GM10266 (cell line): Measurements from ENCODE around the gene EGR2.
A peak's percentile ranks its signal among the peaks of the same experiment; 100 is the strongest.

Experiments used
- DNase-seq: peaks from one replicate; pipeline ENCODE4 v3.0.0; 2012; ENCODE audit errors: extremely low spot score
- TF ChIP-seq, protein P1 (sequence below): IDR thresholded peaks from 2 replicates; pipeline ENCODE4 v1.5.1; 2012; ENCODE audit warnings: mild to moderate bottlenecking, low read depth; ENCODE audit not compliant: control insufficient read depth, insufficient read depth; ENCODE audit errors: missing control alignments

EGR2 gene

DNA sequence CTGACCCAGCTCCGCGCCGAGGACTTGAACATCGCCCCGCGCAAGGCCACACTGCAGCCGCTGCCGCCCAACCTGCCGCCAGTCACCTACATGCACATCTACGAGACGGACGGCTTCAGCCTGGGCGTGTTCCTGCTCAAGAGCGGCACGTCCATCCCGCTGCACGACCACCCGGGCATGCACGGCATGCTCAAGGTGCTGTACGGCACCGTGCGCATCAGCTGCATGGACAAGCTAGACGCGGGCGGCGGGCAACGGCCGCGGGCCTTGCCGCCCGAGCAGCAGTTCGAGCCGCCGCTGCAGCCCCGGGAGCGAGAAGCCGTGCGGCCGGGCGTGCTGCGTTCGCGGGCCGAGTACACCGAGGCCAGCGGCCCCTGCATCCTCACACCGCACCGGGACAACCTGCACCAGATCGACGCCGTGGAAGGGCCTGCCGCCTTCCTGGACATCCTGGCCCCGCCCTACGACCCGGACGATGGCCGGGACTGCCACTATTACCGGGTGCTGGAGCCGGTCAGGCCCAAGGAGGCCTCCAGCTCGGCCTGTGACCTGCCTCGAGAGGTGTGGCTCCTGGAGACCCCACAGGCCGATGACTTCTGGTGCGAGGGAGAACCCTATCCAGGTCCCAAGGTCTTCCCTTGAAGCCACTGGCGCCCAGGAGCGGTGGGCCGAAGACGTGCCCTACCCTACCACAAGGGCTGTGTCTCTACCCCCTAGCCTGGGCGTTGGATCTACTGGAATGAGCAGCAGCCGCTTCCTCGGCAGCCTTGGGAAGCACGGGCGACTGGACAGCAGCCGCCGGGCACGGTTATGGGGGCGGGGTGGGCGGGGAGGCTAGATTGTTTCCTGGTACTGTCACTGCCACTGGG lies 10.7 kb downstream of the EGR2 start:
- peak; percentile 40 for DNase-seq
- TF ChIP-seq, protein P1, sequence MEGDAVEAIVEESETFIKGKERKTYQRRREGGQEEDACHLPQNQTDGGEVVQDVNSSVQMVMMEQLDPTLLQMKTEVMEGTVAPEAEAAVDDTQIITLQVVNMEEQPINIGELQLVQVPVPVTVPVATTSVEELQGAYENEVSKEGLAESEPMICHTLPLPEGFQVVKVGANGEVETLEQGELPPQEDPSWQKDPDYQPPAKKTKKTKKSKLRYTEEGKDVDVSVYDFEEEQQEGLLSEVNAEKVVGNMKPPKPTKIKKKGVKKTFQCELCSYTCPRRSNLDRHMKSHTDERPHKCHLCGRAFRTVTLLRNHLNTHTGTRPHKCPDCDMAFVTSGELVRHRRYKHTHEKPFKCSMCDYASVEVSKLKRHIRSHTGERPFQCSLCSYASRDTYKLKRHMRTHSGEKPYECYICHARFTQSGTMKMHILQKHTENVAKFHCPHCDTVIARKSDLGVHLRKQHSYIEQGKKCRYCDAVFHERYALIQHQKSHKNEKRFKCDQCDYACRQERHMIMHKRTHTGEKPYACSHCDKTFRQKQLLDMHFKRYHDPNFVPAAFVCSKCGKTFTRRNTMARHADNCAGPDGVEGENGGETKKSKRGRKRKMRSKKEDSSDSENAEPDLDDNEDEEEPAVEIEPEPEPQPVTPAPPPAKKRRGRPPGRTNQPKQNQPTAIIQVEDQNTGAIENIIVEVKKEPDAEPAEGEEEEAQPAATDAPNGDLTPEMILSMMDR, result no peak

DNA sequence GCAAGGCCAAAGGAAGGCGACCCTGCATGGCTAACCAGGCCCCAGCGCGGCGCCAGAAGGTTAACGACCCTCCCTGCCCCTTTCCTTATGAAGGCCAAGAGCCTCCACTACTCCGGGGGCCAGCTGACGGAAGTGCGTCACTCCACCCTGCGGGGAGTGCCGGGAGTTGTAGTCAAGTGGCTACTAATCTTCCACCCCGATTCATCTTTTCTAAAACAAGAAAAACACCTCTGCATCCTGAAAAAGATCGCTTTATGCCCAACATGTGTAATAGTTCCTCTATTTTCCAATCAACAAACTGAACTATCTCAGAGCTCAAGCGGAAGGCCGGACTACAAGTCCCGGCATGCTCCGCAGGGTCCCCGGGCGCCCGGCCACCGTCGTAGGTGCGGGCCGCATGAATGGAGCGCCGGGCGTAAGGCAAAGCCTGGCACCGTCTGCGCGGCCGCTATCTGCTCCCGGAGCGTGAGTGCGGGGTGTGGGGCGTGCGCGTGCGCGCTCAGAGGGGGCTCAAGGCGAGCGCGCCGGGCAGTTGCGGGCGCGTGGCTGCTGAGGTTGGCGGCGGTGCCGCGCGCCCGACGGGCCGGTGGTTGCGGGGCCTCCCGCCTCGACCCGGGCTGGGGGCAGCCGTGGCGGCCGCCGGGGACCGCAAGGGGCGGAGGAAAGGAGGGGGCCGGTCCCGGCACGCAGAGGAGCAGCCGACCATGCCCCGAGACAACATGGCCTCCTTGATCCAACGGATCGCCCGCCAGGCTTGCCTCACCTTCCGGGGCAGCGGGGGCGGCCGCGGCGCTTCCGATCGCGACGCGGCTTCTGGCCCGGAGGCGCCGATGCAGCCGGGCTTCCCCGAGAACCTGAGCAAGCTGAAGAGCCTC lies 11.6 kb downstream of the EGR2 start, which contains the start of gene ADO:
Gene ADO (plus strand): TSS at position 365 of the 875 bp plus-strand sequence. CDS start 340 bp downstream, at position 705.
- DNase-seq, result peak; percentile 90
- TF ChIP-seq, protein P1, result no peak

DNA sequence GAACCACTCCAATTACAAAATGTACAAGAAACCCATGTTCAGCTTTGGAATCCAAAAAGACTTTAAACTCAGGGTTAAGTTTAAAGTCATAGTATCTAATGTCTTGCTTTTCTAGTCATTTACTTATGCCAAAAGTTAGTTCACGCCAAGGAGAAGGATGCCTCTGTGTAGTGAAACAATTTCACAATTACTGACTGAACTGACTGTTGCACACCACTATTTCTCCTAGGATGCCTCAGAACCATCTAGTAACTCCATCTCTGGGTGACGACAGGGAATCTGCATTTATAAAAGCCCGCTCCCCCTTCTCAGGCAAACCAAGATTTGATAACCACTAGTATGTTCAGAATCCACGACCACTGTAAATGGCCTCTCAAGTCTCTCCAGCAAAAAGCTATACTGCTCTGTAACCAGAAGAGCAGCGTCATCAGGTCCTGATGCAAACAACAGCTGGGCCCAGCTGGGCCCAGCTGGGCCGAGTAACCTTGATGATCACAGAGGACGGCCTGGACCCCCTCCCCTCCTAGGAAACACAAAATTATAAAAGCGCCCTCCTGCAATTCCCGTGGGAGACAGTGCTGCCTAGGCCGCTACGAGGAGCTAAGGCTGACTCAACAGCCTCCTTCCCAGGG lies 12.3 kb downstream of the EGR2 start:
- TF ChIP-seq, protein P1, result no peak
- DNase-seq, result no peak

DNA sequence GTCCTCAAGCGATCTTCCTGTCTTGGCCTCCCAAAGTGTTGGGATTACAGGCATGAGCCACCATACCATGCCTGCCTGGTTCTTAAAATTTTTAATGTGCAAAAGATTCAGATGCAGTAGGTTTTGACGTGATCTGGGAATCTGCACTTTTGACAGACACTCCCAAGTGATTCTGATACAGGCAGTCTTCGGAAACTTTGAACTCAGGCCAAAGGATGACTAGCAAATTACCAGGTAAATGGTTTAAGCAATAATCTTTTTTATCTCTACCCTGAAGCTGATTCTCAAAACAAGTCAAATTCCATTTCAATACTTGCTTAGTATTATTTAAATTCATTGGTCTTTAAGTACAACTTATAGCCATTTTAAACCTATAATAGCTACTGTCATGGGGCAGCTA lies 14.3 kb downstream of the EGR2 start:
- TF ChIP-seq, protein P1, result no peak
- DNase-seq, result no peak

DNA sequence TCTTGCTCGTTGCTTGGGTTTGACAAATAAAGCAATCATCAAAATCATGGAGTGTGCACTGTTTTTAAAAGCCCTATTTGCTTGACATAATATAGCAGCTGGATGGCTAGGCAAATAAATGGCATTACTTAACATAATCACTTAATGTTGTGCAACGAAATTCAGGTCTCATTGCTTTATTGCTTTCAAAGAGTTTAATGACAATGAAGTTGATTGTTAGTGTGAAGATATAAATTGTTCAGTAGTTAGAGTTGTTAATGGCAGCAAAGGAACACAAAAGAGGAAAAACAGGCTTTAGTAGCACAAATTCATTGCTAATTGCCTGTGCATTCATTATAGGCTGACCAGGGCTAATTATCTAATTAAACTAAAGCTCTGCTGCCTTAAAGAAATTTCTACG lies 19.3 kb downstream of the EGR2 start:
- DNase-seq, result no peak
- TF ChIP-seq, protein P1, result no peak

DNA sequence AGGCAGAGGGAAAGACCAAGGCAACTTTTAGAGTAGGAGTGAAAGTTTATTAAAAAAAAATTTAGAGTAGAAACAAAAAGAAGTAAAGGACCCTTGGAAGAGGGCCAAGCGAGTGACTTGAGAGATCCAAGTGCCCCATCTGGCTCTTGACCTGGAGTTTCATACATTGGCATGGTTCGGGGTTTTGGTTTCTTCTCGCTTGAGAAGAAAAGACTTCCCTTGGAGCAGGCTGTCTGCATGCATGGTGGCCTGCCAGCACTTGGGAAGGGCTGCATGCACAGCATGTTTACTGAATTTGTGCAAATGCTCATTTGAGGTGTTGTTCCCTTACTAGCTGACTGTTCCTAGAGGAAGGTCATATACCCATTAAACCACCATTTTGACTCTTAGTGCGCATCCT lies 20.4 kb downstream of the EGR2 start:
- DNase-seq, result no peak
- TF ChIP-seq, protein P1, result no peak

DNA sequence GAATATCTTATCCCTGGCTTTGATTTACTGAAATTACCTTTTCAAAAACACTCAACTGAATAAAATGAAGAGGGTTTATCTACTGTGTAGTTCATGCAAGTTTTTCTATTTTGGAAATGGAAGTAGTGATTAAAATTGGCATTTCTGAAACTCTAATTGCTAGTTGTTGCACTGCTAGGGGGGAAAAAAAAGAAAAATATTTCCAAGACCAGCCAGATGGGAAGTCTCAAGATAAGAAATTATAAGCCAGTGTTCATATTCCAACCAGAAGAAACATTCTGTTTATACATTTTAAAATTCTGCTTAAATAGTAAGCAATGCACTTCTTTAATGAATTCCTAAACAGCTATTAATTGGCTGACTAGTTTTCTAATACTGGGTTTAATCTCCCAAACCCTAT lies 21.1 kb downstream of the EGR2 start:
- no peak for DNase-seq
- TF ChIP-seq, protein P1, result no peak
